Endothelial cell of umbilical vein (primary cell): Measurements from ENCODE around the gene ZDHHC14. TPM values are rescaled to one million over a fixed set of nuclear protein-coding genes. Genes with fewer than 3 reads are reported as not detected.

Experiments used
- BruUV-seq: library from RNA; stranded (reverse); fragments of 400-500 nt; replicated peaks from 2 replicates; lab custom pipeline; 2021; lab: Mats Ljungman, UMichigan
- CTCF ChIA-PET: fragments of 300-600, 350-600 bp; sonication (Branson Sonifier 250); formaldehyde crosslinking; loops from one replicate; lab custom pipeline; 2021; ENCODE audit warnings: antibody characterized with exemption, inconsistent platforms; lab: Charles Lee
- POLR2A ChIA-PET: fragments of 300-600, 350-600 bp; sonication (Branson Sonifier 250); formaldehyde crosslinking; loops from one replicate; lab custom pipeline; 2021; ENCODE audit warnings: antibody characterized with exemption, inconsistent platforms; lab: Charles Lee
- DNase-seq: peaks from one replicate; pipeline ENCODE4 v3.0.0-alpha.2; 2011; ENCODE audit warnings: low read depth, low spot score
- FAIRE-seq: peaks from 2 replicates; lab custom pipeline; 2011; peaks lifted over from hg19 to GRCh38; lab: Jason Lieb, UNC
- H2AFZ ChIP-seq: 2 replicates; pipeline ENCODE4 v1.6.0; 2012; ENCODE audit warnings: low read depth, low read length, control low read depth, inconsistent platforms
- H3K27ac ChIP-seq: 2 replicates; pipeline ENCODE4 v1.5.1; 2011; ENCODE audit warnings: low read depth, mild to moderate bottlenecking, control low read depth, low read length, moderate library complexity; ENCODE audit not compliant: insufficient read depth
- H3K27me3 ChIP-seq, 2 experiments: 2 replicates each; pipeline versions ENCODE4 v1.6.0 to v1.6.1; 2011; ENCODE audit warnings: low read length in 2 of 2, mixed read lengths in 1 of 2; ENCODE audit not compliant: control insufficient read depth in 2 of 2, insufficient read depth in 2 of 2
- H3K36me3 ChIP-seq, 2 experiments: 2 replicates in 1 of 2; 3 replicates in 1 of 2; pipeline ENCODE4 v1.5.1; 2011; ENCODE audit warnings: low read length in 2 of 2, mild to moderate bottlenecking in 1 of 2, moderate library complexity in 1 of 2; ENCODE audit not compliant: control insufficient read depth in 2 of 2, insufficient read depth in 2 of 2; ENCODE audit errors: extremely low read depth in 1 of 2
- H3K4me1 ChIP-seq: 3 replicates; pipeline ENCODE4 v1.5.1; 2011; ENCODE audit warnings: mild to moderate bottlenecking, low read length; ENCODE audit not compliant: control insufficient read depth, insufficient read depth; ENCODE audit errors: extremely low read depth
- H3K4me2 ChIP-seq: 2 replicates; pipeline ENCODE4 v1.6.1; 2011; ENCODE audit warnings: low read length, control low read depth, mixed read lengths; ENCODE audit not compliant: insufficient read depth
- H3K4me3 ChIP-seq, 3 experiments: fragments of 200-600 bp in 1 of 3; sonication (generic), shearing (Covaris generic) in 1 of 3; replicated peaks in 1 of 3; 2 replicates each; pipeline ENCODE4 v1.5.1; 2011 to 2016; ENCODE audit warnings: control low read depth in 3 of 3, low read length in 3 of 3, mild to moderate bottlenecking in 2 of 3, inconsistent platforms in 1 of 3, low read depth in 1 of 3, moderate library complexity in 1 of 3; ENCODE audit not compliant: insufficient read depth in 1 of 3
- H3K79me2 ChIP-seq: 2 replicates; pipeline ENCODE4 v1.6.0; 2012; ENCODE audit warnings: low read length, inconsistent platforms; ENCODE audit not compliant: control insufficient read depth, insufficient read depth
- H3K9ac ChIP-seq: replicated peaks from 2 replicates; pipeline ENCODE3; 2011; ENCODE audit warnings: low read length, control low read depth; ENCODE audit not compliant: insufficient read depth; ENCODE audit errors: extremely low read depth
- H3K9me1 ChIP-seq: replicated peaks from 3 replicates; pipeline ENCODE4 v1.6.0; 2011; ENCODE audit warnings: mild to moderate bottlenecking, low read length; ENCODE audit not compliant: control insufficient read depth, insufficient read depth; ENCODE audit errors: extremely low read depth
- H3K9me3 ChIP-seq: replicated peaks from 2 replicates; pipeline ENCODE4 v1.5.1; 2012; ENCODE audit warnings: low read length, inconsistent platforms; ENCODE audit not compliant: control insufficient read depth, insufficient read depth
- H4K20me1 ChIP-seq: replicated peaks from 2 replicates; pipeline ENCODE3; 2011; ENCODE audit warnings: mild to moderate bottlenecking, low read length; ENCODE audit not compliant: control insufficient read depth, insufficient read depth; ENCODE audit errors: extremely low read depth
- EZH2 ChIP-seq: IDR thresholded peaks from 2 replicates; pipeline ENCODE4 v1.6.1; 2012; ENCODE audit warnings: borderline replicate concordance, low read depth, mild to moderate bottlenecking, moderate library complexity, low read length, inconsistent platforms; ENCODE audit not compliant: severe bottlenecking
- FOS ChIP-seq: IDR thresholded peaks from 2 replicates; pipeline ENCODE4 v1.6.1; 2011; ENCODE audit warnings: mild to moderate bottlenecking, low read length, moderate library complexity, borderline replicate concordance; ENCODE audit not compliant: insufficient read depth
- GATA2 ChIP-seq: IDR thresholded peaks from 2 replicates; pipeline ENCODE4 v1.7.0; 2011; ENCODE audit warnings: low read depth, mild to moderate bottlenecking, moderate library complexity, mixed read lengths, low read length; ENCODE audit not compliant: insufficient read length, insufficient read depth
- JUN ChIP-seq: IDR thresholded peaks from 2 replicates; pipeline ENCODE4 v1.6.1; 2011; ENCODE audit warnings: borderline replicate concordance, low read depth; ENCODE audit not compliant: insufficient read length, insufficient read depth
- MYC ChIP-seq: IDR thresholded peaks from one replicate; pipeline ENCODE4 v1.6.1; 2011; ENCODE audit warnings: mild to moderate bottlenecking, low read depth, low read length
- POLR2A ChIP-seq: IDR thresholded peaks from 2 replicates; pipeline ENCODE4 v1.6.1; 2012; ENCODE audit warnings: low read depth, mild to moderate bottlenecking, control low read depth, low read length
- POLR2AphosphoS5 ChIP-seq: IDR thresholded peaks from 2 replicates; pipeline ENCODE4 v1.6.1; 2012; ENCODE audit warnings: low read depth, mild to moderate bottlenecking, control low read depth, low read length, moderate library complexity; ENCODE audit not compliant: insufficient read depth
- dilution Hi-C: fragments of 300-500 bp; cut with MboI; formaldehyde crosslinking; loops from one replicate; pipeline ENCODE4 v1.15.0; 2019; ENCODE audit warnings: low sequenced_read_pairs; ENCODE audit not compliant: extremely low pct_ligation_motif_present
- intact Hi-C: fragments of 100-400 bp; cut with micrococcal nuclease; formaldehyde crosslinking; loops from one replicate; pipeline ENCODE4 v1.10.0; 2022
- polyA plus RNA-seq, 4 experiments: library from polyadenylated mRNA; depleted of rRNA in 3 of 4; stranded (reverse) in 3 of 4; unstranded in 1 of 4; fragments of >200 nt; gene quantifications; 2 replicates each; pipeline versions ENCODE4 v1.2.1 to v1.2.3, GENCODE V29; 2011 to 2012; ENCODE audit warnings: missing spikeins in 1 of 4
- total RNA-seq: library from RNA; stranded (reverse); gene quantifications from 2 replicates; pipeline ENCODE4 v1.2.3, GENCODE V29; 2021
- TF ChIP-seq, protein P1 (sequence below), 2 donors: IDR thresholded peaks; 1 replicate in 1 of 2; 2 replicates in 1 of 2; pipeline ENCODE4 v1.5.1; 2011; ENCODE audit warnings: low read length in 2 of 2, mild to moderate bottlenecking in 2 of 2, moderate library complexity in 2 of 2, control low read depth in 1 of 2, inconsistent platforms in 1 of 2, low read depth in 1 of 2; ENCODE audit not compliant: insufficient read depth in 1 of 2; ENCODE audit errors: extremely low read depth in 1 of 2
- TF ChIP-seq, protein P2 (sequence below): IDR thresholded peaks from 2 replicates; pipeline ENCODE4 v1.6.1; 2011; ENCODE audit not compliant: insufficient read depth, insufficient read length

The ZDHHC14 gene
- total and polyA plus RNA-seq, 2 donors (not counting 3 experiments of a cell fraction or from before 2014, with no cell fraction given), result 23.0 to 25.6 TPM

DNA sequence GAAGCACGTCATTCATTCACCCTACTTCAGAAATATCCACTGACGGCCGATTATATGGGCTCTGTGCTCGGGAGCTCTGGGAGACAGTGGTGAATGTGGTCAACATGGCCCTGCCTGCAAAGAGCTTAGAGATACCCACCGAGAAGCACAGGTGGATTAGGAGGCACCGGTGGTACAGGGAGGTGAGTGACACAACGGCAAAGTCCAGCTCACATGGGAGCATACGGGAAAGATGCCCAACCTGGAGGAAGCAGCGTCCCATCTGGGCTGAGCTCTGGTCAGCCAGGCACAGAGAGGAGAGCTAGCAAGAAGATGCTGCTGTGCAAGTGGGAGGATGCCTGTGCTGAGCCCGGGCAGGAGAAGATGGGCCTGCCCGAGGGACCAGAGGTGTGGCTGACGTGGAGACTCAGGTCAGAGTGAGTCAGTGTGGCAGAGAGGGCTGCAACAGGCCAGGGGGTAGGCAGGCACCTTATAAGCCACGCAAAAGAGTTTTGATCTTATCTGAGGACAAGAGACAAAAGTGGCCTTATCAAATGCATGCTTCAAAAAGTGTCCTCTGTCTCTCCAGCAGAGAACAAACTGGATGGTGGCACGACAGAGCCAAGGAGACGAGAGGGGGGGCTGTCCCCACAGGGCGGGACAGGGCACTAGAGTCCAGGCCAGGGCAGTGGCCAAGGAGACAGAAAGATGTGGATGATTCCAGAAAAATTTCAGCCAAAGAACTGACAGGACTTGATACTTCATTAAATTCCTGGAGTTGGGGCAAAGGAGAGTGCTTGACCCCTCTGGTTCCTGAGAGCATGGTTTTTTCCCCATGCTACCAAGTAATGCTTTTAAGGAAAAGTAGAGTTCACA is 227.5 kb downstream of the ZDHHC14 start:
- dilution Hi-C loops, result no loop called here
- DNase-seq, result no peak
- Histone ChIP-seq H3K4me1 (peaks cover 9% of the 10 kb centered on the region), H2AFZ (no peak overlapping the region), H3K79me2 (no peaks in the 10 kb centered on the region), H3K27ac (no peak overlapping the region), H3K9me1 (no peaks in the 10 kb centered on the region), H3K4me3 (no peak overlapping the region), H3K9ac (no peak overlapping the region), H3K4me2 (no peak overlapping the region), H3K36me3 (peaks cover 0 to 4% of the 10 kb centered on the region in 2 experiments), H3K27me3 (no peaks in the 10 kb centered on the region), H4K20me1 (no peaks in the 10 kb centered on the region), H3K9me3 (no peaks in the 10 kb centered on the region)
- intact Hi-C loops, result no loop called here
- no TSS peak for BruUV-seq
- no peak for FAIRE-seq
- ChIA-PET POLR2A (no interaction called here), CTCF (interaction anchor here (1.3 kb wide), 1 partner anchor 294 kb away, joined by 3 read pairs; no protein-coding TSS in a partner anchor)
- no peak for TF ChIP-seq POLR2AphosphoS5
- no peak for TF ChIP-seq JUN
- TF ChIP-seq POLR2A, result no peak
- TF ChIP-seq, protein P1, sequence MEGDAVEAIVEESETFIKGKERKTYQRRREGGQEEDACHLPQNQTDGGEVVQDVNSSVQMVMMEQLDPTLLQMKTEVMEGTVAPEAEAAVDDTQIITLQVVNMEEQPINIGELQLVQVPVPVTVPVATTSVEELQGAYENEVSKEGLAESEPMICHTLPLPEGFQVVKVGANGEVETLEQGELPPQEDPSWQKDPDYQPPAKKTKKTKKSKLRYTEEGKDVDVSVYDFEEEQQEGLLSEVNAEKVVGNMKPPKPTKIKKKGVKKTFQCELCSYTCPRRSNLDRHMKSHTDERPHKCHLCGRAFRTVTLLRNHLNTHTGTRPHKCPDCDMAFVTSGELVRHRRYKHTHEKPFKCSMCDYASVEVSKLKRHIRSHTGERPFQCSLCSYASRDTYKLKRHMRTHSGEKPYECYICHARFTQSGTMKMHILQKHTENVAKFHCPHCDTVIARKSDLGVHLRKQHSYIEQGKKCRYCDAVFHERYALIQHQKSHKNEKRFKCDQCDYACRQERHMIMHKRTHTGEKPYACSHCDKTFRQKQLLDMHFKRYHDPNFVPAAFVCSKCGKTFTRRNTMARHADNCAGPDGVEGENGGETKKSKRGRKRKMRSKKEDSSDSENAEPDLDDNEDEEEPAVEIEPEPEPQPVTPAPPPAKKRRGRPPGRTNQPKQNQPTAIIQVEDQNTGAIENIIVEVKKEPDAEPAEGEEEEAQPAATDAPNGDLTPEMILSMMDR (IDR thresholded peaks at IDR 0.05; ENCODE audit: extremely low read depth in 1 of 2, insufficient read depth in 1 of 2, low read depth in 1 of 2, low read length in 2 of 2), result no peak
- TF ChIP-seq GATA2, result no peak
- no peak for TF ChIP-seq FOS
- TF ChIP-seq MYC, result no peak
- TF ChIP-seq, protein P2, sequence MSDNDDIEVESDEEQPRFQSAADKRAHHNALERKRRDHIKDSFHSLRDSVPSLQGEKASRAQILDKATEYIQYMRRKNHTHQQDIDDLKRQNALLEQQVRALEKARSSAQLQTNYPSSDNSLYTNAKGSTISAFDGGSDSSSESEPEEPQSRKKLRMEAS, result no peak
- TF ChIP-seq EZH2, result no peak
